Measurements from ENCODE around the gene HOMER1. TPM values are rescaled to one million over a fixed set of nuclear protein-coding genes. Genes with fewer than 3 reads are reported as not detected.

HOMER1 gene
- total and polyA plus RNA-seq, 2 of the 13 experiments (the other 11 are each of a cell fraction or from before 2014, with no cell fraction given) = 5.3 to 24.8 TPM

GRCh38 chr5:79436224-79436623, 77.7 kb downstream of the HOMER1 start (continued):
- TF ChIP-seq, protein P1, sequence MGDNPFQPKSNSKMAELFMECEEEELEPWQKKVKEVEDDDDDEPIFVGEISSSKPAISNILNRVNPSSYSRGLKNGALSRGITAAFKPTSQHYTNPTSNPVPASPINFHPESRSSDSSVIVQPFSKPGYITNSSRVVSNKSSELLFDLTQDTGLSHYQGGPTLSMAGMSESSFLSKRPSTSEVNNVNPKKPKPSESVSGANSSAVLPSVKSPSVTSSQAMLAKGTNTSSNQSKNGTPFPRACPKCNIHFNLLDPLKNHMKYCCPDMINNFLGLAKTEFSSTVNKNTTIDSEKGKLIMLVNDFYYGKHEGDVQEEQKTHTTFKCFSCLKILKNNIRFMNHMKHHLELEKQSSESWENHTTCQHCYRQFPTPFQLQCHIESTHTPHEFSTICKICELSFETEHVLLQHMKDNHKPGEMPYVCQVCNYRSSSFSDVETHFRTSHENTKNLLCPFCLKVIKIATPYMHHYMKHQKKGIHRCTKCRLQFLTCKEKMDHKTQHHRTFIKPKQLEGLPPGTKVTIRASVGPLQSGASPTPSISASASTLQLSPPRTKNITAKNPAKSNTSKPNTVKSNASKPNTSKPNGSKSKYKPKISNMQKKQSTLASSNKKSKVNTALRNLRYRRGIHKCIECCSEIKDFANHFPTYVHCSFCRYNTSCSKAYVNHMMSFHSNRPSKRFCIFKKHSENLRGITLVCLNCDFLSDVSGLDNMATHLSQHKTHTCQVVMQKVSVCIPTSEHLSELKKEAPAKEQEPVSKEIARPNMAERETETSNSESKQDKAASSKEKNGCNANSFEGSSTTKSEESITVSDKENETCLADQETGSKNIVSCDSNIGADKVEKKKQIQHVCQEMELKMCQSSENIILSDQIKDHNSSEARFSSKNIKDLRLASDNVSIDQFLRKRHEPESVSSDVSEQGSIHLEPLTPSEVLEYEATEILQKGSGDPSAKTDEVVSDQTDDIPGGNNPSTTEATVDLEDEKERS (CRISPR knock-in tag; IDR thresholded peaks at IDR 0.05) = no peak
- no peak for TF ChIP-seq GABPA (IDR thresholded peaks at IDR 0.05; ENCODE audit: low read depth, low read length)
- no peak for TF ChIP-seq GABPA (CRISPR knock-in tag; IDR thresholded peaks at IDR 0.05; ENCODE audit: low read depth)
- no peak for TF ChIP-seq SRF (IDR thresholded peaks at IDR 0.05; ENCODE audit: low read depth, low read length)
- TF ChIP-seq, protein P2, sequence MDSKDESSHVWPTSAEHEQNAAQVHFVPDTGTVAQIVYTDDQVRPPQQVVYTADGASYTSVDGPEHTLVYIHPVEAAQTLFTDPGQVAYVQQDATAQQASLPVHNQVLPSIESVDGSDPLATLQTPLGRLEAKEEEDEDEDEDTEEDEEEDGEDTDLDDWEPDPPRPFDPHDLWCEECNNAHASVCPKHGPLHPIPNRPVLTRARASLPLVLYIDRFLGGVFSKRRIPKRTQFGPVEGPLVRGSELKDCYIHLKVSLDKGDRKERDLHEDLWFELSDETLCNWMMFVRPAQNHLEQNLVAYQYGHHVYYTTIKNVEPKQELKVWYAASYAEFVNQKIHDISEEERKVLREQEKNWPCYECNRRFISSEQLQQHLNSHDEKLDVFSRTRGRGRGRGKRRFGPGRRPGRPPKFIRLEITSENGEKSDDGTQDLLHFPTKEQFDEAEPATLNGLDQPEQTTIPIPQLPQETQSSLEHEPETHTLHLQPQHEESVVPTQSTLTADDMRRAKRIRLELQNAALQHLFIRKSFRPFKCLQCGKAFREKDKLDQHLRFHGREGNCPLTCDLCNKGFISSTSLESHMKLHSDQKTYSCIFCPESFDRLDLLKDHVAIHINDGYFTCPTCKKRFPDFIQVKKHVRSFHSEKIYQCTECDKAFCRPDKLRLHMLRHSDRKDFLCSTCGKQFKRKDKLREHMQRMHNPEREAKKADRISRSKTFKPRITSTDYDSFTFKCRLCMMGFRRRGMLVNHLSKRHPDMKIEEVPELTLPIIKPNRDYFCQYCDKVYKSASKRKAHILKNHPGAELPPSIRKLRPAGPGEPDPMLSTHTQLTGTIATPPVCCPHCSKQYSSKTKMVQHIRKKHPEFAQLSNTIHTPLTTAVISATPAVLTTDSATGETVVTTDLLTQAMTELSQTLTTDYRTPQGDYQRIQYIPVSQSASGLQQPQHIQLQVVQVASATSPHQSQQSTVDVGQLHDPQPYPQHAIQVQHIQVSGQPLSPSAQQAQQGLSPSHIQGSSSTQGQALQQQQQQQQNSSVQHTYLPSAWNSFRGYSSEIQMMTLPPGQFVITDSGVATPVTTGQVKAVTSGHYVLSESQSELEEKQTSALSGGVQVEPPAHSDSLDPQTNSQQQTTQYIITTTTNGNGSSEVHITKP (CRISPR knock-in tag; IDR thresholded peaks at IDR 0.05; ENCODE audit: low read depth) = no peak
- no peak for TF ChIP-seq CBX2 (IDR thresholded peaks at IDR 0.05; ENCODE audit: low read depth, low read length)
- no peak for TF ChIP-seq CBX2 (CRISPR knock-in tag; IDR thresholded peaks at IDR 0.05; ENCODE audit: low read depth)
- TF ChIP-seq, protein P3, sequence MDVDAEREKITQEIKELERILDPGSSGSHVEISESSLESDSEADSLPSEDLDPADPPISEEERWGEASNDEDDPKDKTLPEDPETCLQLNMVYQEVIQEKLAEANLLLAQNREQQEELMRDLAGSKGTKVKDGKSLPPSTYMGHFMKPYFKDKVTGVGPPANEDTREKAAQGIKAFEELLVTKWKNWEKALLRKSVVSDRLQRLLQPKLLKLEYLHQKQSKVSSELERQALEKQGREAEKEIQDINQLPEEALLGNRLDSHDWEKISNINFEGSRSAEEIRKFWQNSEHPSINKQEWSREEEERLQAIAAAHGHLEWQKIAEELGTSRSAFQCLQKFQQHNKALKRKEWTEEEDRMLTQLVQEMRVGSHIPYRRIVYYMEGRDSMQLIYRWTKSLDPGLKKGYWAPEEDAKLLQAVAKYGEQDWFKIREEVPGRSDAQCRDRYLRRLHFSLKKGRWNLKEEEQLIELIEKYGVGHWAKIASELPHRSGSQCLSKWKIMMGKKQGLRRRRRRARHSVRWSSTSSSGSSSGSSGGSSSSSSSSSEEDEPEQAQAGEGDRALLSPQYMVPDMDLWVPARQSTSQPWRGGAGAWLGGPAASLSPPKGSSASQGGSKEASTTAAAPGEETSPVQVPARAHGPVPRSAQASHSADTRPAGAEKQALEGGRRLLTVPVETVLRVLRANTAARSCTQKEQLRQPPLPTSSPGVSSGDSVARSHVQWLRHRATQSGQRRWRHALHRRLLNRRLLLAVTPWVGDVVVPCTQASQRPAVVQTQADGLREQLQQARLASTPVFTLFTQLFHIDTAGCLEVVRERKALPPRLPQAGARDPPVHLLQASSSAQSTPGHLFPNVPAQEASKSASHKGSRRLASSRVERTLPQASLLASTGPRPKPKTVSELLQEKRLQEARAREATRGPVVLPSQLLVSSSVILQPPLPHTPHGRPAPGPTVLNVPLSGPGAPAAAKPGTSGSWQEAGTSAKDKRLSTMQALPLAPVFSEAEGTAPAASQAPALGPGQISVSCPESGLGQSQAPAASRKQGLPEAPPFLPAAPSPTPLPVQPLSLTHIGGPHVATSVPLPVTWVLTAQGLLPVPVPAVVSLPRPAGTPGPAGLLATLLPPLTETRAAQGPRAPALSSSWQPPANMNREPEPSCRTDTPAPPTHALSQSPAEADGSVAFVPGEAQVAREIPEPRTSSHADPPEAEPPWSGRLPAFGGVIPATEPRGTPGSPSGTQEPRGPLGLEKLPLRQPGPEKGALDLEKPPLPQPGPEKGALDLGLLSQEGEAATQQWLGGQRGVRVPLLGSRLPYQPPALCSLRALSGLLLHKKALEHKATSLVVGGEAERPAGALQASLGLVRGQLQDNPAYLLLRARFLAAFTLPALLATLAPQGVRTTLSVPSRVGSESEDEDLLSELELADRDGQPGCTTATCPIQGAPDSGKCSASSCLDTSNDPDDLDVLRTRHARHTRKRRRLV (CRISPR knock-in tag; IDR thresholded peaks at IDR 0.05) = no peak
- TF ChIP-seq, protein P4, sequence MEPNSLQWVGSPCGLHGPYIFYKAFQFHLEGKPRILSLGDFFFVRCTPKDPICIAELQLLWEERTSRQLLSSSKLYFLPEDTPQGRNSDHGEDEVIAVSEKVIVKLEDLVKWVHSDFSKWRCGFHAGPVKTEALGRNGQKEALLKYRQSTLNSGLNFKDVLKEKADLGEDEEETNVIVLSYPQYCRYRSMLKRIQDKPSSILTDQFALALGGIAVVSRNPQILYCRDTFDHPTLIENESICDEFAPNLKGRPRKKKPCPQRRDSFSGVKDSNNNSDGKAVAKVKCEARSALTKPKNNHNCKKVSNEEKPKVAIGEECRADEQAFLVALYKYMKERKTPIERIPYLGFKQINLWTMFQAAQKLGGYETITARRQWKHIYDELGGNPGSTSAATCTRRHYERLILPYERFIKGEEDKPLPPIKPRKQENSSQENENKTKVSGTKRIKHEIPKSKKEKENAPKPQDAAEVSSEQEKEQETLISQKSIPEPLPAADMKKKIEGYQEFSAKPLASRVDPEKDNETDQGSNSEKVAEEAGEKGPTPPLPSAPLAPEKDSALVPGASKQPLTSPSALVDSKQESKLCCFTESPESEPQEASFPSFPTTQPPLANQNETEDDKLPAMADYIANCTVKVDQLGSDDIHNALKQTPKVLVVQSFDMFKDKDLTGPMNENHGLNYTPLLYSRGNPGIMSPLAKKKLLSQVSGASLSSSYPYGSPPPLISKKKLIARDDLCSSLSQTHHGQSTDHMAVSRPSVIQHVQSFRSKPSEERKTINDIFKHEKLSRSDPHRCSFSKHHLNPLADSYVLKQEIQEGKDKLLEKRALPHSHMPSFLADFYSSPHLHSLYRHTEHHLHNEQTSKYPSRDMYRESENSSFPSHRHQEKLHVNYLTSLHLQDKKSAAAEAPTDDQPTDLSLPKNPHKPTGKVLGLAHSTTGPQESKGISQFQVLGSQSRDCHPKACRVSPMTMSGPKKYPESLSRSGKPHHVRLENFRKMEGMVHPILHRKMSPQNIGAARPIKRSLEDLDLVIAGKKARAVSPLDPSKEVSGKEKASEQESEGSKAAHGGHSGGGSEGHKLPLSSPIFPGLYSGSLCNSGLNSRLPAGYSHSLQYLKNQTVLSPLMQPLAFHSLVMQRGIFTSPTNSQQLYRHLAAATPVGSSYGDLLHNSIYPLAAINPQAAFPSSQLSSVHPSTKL (CRISPR knock-in tag; IDR thresholded peaks at IDR 0.05) = peak; percentile 80
- no peak for TF ChIP-seq RAD51 (IDR thresholded peaks at IDR 0.05; ENCODE audit: borderline replicate concordance)
- TF ChIP-seq ZNF441 (CRISPR knock-in tag; IDR thresholded peaks at IDR 0.05; ENCODE audit: borderline replicate concordance) = no peak
- no peak for TF ChIP-seq ZNF567 (CRISPR knock-in tag; IDR thresholded peaks at IDR 0.05; ENCODE audit: borderline replicate concordance)
- TF ChIP-seq POGZ (CRISPR knock-in tag; IDR thresholded peaks at IDR 0.05) = peak; percentile 70
- TF ChIP-seq FOXC1 (CRISPR knock-in tag; IDR thresholded peaks at IDR 0.05; ENCODE audit: borderline replicate concordance) = no peak
